Hepatocyte (in vitro differentiated cells): ENCODE data around the gene ESRRA.

Experiments
- EZH2 ChIP-seq: fragments of 200-600 bp; sonication (generic); IDR thresholded peaks from 2 replicates; pipeline ENCODE4 v1.6.1; 2016; ENCODE audit warnings: antibody characterized with exemption, mild to moderate bottlenecking, borderline replicate concordance
- TF ChIP-seq, protein P1 (sequence below): fragments of 200-600 bp; sonication (generic); IDR thresholded peaks from 2 replicates; pipeline ENCODE4 v1.5.1; 2016; ENCODE audit warnings: antibody characterized with exemption, mild to moderate bottlenecking; ENCODE audit not compliant: poor library complexity

DNA sequence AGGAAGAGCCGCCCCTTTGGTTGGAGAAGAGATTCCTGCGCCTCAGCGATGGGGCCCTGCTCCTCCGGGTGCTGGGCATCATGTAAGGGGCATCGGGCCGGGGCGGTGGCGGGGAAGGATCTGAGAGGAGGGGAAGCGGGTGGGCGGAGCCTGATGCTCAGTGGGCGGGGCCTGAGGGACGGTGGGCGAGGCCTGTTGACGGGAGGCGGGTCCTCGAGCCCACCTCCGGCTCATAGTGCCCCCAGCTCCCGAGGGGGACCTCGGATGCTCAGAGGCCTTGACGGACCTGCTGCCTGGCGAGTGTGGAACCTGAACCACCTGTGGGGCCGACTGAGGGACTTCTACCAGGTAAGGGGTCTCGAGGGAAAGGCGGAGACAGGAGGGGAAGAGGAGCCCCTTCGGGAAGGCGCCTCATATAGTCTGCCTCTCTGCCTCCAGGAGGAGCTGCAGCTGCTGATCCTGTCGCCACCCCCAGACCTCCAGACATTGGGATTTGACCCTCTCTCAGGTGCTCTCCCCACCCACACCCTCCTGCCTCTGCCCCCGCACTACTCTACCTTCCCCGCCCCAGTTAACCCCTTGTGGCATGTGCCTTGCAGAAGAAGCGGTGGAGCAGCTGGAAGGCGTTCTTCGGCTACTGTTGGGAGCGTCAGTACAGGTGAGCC is 35.5 kb downstream of the ESRRA start:
- TF ChIP-seq, protein P1, sequence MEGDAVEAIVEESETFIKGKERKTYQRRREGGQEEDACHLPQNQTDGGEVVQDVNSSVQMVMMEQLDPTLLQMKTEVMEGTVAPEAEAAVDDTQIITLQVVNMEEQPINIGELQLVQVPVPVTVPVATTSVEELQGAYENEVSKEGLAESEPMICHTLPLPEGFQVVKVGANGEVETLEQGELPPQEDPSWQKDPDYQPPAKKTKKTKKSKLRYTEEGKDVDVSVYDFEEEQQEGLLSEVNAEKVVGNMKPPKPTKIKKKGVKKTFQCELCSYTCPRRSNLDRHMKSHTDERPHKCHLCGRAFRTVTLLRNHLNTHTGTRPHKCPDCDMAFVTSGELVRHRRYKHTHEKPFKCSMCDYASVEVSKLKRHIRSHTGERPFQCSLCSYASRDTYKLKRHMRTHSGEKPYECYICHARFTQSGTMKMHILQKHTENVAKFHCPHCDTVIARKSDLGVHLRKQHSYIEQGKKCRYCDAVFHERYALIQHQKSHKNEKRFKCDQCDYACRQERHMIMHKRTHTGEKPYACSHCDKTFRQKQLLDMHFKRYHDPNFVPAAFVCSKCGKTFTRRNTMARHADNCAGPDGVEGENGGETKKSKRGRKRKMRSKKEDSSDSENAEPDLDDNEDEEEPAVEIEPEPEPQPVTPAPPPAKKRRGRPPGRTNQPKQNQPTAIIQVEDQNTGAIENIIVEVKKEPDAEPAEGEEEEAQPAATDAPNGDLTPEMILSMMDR, result no peak
- no peak for TF ChIP-seq EZH2
